Measurements from ENCODE around the gene KCTD10. TPM values are rescaled to one million over a fixed set of nuclear protein-coding genes. Genes with fewer than 3 reads are reported as not detected.

Gene KCTD10
- total RNA-seq, 2 donors from 2014 or later = 38.5 to 47.8 TPM

GRCh38 chr12:109510196-109510595 lies 33.1 kb upstream of the KCTD10 start:
- Mint-ChIP-seq H3K27ac (no peak overlapping the region), H3K27me3 (ENCODE audit: low read depth) (no peaks in the 10 kb centered on the region), H3K4me1 (ENCODE audit: low read depth) (no peaks in the 10 kb centered on the region), H3K4me3 (no peak overlapping the region), H3K36me3 (ENCODE audit: insufficient read depth in 2 of 2) (peaks cover 5 to 6% of the 10 kb centered on the region in 2 donors), H3K9me3 (no peaks in the 10 kb centered on the region)
- no peak for ATAC-seq (replicated peaks in 1 of 2)
- DNase-seq = no peak

- Mint-ChIP-seq H3K27me3 (ENCODE audit: low read depth) (no peaks in the 10 kb centered on the region), H3K4me1 (ENCODE audit: low read depth) (no peaks in the 10 kb centered on the region)
- ATAC-seq (replicated peaks in 1 of 2) = no peak
These were observed 27.0 kb upstream of the KCTD10 start for GRCh38 chr12:109504068-109504467.

GRCh38 chr12:109503611-109504010 lies 26.5 kb upstream of the KCTD10 start:
- no peak for DNase-seq
- Mint-ChIP-seq H3K4me1 (ENCODE audit: low read depth) (no peaks in the 10 kb centered on the region), H3K27ac (no peak overlapping the region), H3K27me3 (ENCODE audit: low read depth) (no peaks in the 10 kb centered on the region), H3K4me3 (no peak overlapping the region), H3K36me3 (ENCODE audit: insufficient read depth in 2 of 2) (peaks cover 5 to 12% of the 10 kb centered on the region in 2 donors), H3K9me3 (no peaks in the 10 kb centered on the region)
- ATAC-seq (replicated peaks in 1 of 2) = no peak

More at GRCh38 chr12:109504068-109504467, 27.0 kb upstream of the KCTD10 start:
- no peak overlapping the region for H3K4me3 Mint-ChIP-seq
- peaks cover 5 to 10% of the 10 kb centered on the region in 2 donors for H3K36me3 Mint-ChIP-seq (ENCODE audit: insufficient read depth in 2 of 2)
- H3K9me3 Mint-ChIP-seq = no peaks in the 10 kb centered on the region
- no peak overlapping the region for H3K27ac Mint-ChIP-seq
- no peak for DNase-seq

- Mint-ChIP-seq H3K4me1 (ENCODE audit: low read depth) (no peaks in the 10 kb centered on the region), H3K36me3 (ENCODE audit: insufficient read depth in 2 of 2) (peaks cover 5 to 18% of the 10 kb centered on the region in 2 donors), H3K4me3 (no peak overlapping the region), H3K9me3 (no peaks in the 10 kb centered on the region), H3K27ac (no peak overlapping the region), H3K27me3 (ENCODE audit: low read depth) (no peaks in the 10 kb centered on the region)
- no peak for ATAC-seq (replicated peaks in 1 of 2)
- DNase-seq = no peak
These were observed 25.2 kb upstream of the KCTD10 start for GRCh38 chr12:109502332-109502731.

- Mint-ChIP-seq H3K4me3 (no peak overlapping the region), H3K27ac (no peak overlapping the region), H3K36me3 (ENCODE audit: insufficient read depth in 2 of 2) (peaks cover 5 to 18% of the 10 kb centered on the region in 2 donors), H3K9me3 (no peaks in the 10 kb centered on the region), H3K4me1 (ENCODE audit: low read depth) (no peaks in the 10 kb centered on the region), H3K27me3 (ENCODE audit: low read depth) (no peaks in the 10 kb centered on the region)
- ATAC-seq (replicated peaks in 1 of 2) (no peak), DNase-seq (no peak)
These were observed 24.2 kb upstream of the KCTD10 start for GRCh38 chr12:109501299-109501698.

- peaks cover 5 to 18% of the 10 kb centered on the region in 2 donors for H3K36me3 Mint-ChIP-seq (ENCODE audit: insufficient read depth in 2 of 2)
- no peak overlapping the region for H3K27ac Mint-ChIP-seq
- no peak for ATAC-seq (replicated peaks in 1 of 2)
- no peak overlapping the region for H3K4me3 Mint-ChIP-seq
- no peak for DNase-seq
- H3K9me3 Mint-ChIP-seq = no peaks in the 10 kb centered on the region
- no peaks in the 10 kb centered on the region for H3K27me3 Mint-ChIP-seq (ENCODE audit: low read depth)
- no peaks in the 10 kb centered on the region for H3K4me1 Mint-ChIP-seq (ENCODE audit: low read depth)
These were observed 23.5 kb upstream of the KCTD10 start for GRCh38 chr12:109500406-109501185.

GRCh38 chr12:109497675-109498074 lies 20.6 kb upstream of the KCTD10 start:
- Mint-ChIP-seq H3K4me1 (ENCODE audit: low read depth) (no peaks in the 10 kb centered on the region), H3K27ac (peak overlapping the region; percentile 21), H3K36me3 (ENCODE audit: insufficient read depth in 2 of 2) (peaks cover 4 to 13% of the 10 kb centered on the region in 2 donors), H3K4me3 (no peak overlapping the region), H3K9me3 (no peaks in the 10 kb centered on the region), H3K27me3 (ENCODE audit: low read depth) (no peaks in the 10 kb centered on the region)
- DNase-seq (no peak), ATAC-seq (replicated peaks in 1 of 2) (no peak)

- no peaks in the 10 kb centered on the region for H3K9me3 Mint-ChIP-seq
- H3K4me1 Mint-ChIP-seq (ENCODE audit: low read depth) = no peaks in the 10 kb centered on the region
- ATAC-seq (replicated peaks in 1 of 2) (no peak), DNase-seq (no peak)
- H3K4me3 Mint-ChIP-seq = no peak overlapping the region
- H3K27ac Mint-ChIP-seq = no peak overlapping the region
- H3K36me3 Mint-ChIP-seq (ENCODE audit: insufficient read depth in 2 of 2) = peaks cover 4 to 13% of the 10 kb centered on the region in 2 donors
- no peaks in the 10 kb centered on the region for H3K27me3 Mint-ChIP-seq (ENCODE audit: low read depth)
These were observed 19.2 kb upstream of the KCTD10 start for GRCh38 chr12:109496306-109496705.

GRCh38 chr12:109495012-109495411 lies 17.9 kb upstream of the KCTD10 start:
- Mint-ChIP-seq H3K4me3 (no peak overlapping the region), H3K9me3 (no peaks in the 10 kb centered on the region), H3K27ac (no peak overlapping the region), H3K36me3 (ENCODE audit: insufficient read depth in 2 of 2) (peaks cover 3 to 13% of the 10 kb centered on the region in 2 donors), H3K4me1 (ENCODE audit: low read depth) (no peaks in the 10 kb centered on the region), H3K27me3 (ENCODE audit: low read depth) (no peaks in the 10 kb centered on the region)
- no peak for DNase-seq
- no peak for ATAC-seq (replicated peaks in 1 of 2)

- Mint-ChIP-seq H3K27ac (no peak overlapping the region), H3K27me3 (ENCODE audit: low read depth) (no peaks in the 10 kb centered on the region), H3K9me3 (no peaks in the 10 kb centered on the region), H3K36me3 (ENCODE audit: insufficient read depth in 2 of 2) (peaks cover 3 to 13% of the 10 kb centered on the region in 2 donors), H3K4me3 (no peak overlapping the region), H3K4me1 (ENCODE audit: low read depth) (no peaks in the 10 kb centered on the region)
- DNase-seq (no peak), ATAC-seq (replicated peaks in 1 of 2) (no peak)
These were observed 17.3 kb upstream of the KCTD10 start for GRCh38 chr12:109494348-109494881.

GRCh38 chr12:109493938-109494337 lies 16.8 kb upstream of the KCTD10 start:
- Mint-ChIP-seq H3K9me3 (no peaks in the 10 kb centered on the region), H3K27me3 (ENCODE audit: low read depth) (no peaks in the 10 kb centered on the region), H3K27ac (no peak overlapping the region), H3K36me3 (ENCODE audit: insufficient read depth in 2 of 2) (peaks cover 3 to 13% of the 10 kb centered on the region in 2 donors), H3K4me1 (ENCODE audit: low read depth) (no peaks in the 10 kb centered on the region), H3K4me3 (no peak overlapping the region)
- ATAC-seq (replicated peaks in 1 of 2) (no peak), DNase-seq (no peak)

GRCh38 chr12:109493090-109493489 lies 16.0 kb upstream of the KCTD10 start:
- Mint-ChIP-seq H3K9me3 (no peaks in the 10 kb centered on the region), H3K27me3 (ENCODE audit: low read depth) (no peaks in the 10 kb centered on the region), H3K4me3 (no peak overlapping the region), H3K4me1 (ENCODE audit: low read depth) (no peaks in the 10 kb centered on the region), H3K36me3 (ENCODE audit: insufficient read depth in 2 of 2) (peaks cover 3 to 17% of the 10 kb centered on the region in 2 donors), H3K27ac (no peak overlapping the region)
- no peak for ATAC-seq (replicated peaks in 1 of 2)
- no peak for DNase-seq

- no peak for DNase-seq
- no peaks in the 10 kb centered on the region for H3K9me3 Mint-ChIP-seq
- H3K36me3 Mint-ChIP-seq (ENCODE audit: insufficient read depth in 2 of 2) = peaks cover 3 to 11% of the 10 kb centered on the region in 2 donors
- no peak overlapping the region for H3K4me3 Mint-ChIP-seq
- no peaks in the 10 kb centered on the region for H3K27me3 Mint-ChIP-seq (ENCODE audit: low read depth)
- no peaks in the 10 kb centered on the region for H3K4me1 Mint-ChIP-seq (ENCODE audit: low read depth)
- no peak for ATAC-seq (replicated peaks in 1 of 2)
- no peak overlapping the region for H3K27ac Mint-ChIP-seq
These were observed 15.3 kb upstream of the KCTD10 start for GRCh38 chr12:109492371-109492770.

GRCh38 chr12:109491671-109492070 lies 14.6 kb upstream of the KCTD10 start:
- Mint-ChIP-seq H3K27me3 (ENCODE audit: low read depth) (no peaks in the 10 kb centered on the region), H3K4me3 (no peak overlapping the region), H3K27ac (no peak overlapping the region), H3K9me3 (no peaks in the 10 kb centered on the region), H3K36me3 (ENCODE audit: insufficient read depth in 2 of 2) (peaks cover 3 to 11% of the 10 kb centered on the region in 2 donors), H3K4me1 (ENCODE audit: low read depth) (no peaks in the 10 kb centered on the region)
- no peak for DNase-seq
- no peak for ATAC-seq (replicated peaks in 1 of 2)

All from activated T-cell treated with anti-CD3 and anti-CD28 coated beads, Interleukin-2, amount 50 U/mL, for 72 hours (primary cell).